ENCODE measurements around the gene EPHA2. TPM values are rescaled to one million over a fixed set of nuclear protein-coding genes. Genes with fewer than 3 reads are reported as not detected.

Gene EPHA2
- total and polyA plus RNA-seq, 4 donors, result 2.9 to 11.1 (median 6.8) TPM

GRCh38 chr1:16129316-16129715 lies 26.6 kb downstream of the EPHA2 start:
- Histone ChIP-seq H3K27me3 (ENCODE audit: control insufficient read depth in 4 of 4, insufficient read depth in 4 of 4, low read length in 3 of 4) (no peaks in the 10 kb centered on the region), H3K9me3 (ENCODE audit: control insufficient read depth in 4 of 4, low read length in 3 of 4) (no peaks in the 10 kb centered on the region), H3K36me3 (ENCODE audit: control insufficient read depth in 4 of 4, insufficient read depth in 3 of 4, low read depth in 1 of 4, low read length in 3 of 4) (peaks cover 23 to 83% (median 46%) of the 10 kb centered on the region in 4 donors), H3K4me1 (ENCODE audit: control insufficient read depth in 4 of 4, insufficient read depth in 4 of 4, low read length in 3 of 4) (peaks cover 0 to 3% (median 0%) of the 10 kb centered on the region in 4 donors), H3K4me3 (ENCODE audit: low read depth in 1 of 3, low read length in 3 of 3) (no peak overlapping the region), H3K9ac (ENCODE audit: low read depth in 1 of 2, low read length in 2 of 2) (no peak overlapping the region), H3K27ac (ENCODE audit: low read depth in 1 of 2, low read length in 2 of 2) (no peak overlapping the region)
- 97% methylated on average over 19 of the region's 19 CpGs for WGBS
- TF ChIP-seq, protein P1, sequence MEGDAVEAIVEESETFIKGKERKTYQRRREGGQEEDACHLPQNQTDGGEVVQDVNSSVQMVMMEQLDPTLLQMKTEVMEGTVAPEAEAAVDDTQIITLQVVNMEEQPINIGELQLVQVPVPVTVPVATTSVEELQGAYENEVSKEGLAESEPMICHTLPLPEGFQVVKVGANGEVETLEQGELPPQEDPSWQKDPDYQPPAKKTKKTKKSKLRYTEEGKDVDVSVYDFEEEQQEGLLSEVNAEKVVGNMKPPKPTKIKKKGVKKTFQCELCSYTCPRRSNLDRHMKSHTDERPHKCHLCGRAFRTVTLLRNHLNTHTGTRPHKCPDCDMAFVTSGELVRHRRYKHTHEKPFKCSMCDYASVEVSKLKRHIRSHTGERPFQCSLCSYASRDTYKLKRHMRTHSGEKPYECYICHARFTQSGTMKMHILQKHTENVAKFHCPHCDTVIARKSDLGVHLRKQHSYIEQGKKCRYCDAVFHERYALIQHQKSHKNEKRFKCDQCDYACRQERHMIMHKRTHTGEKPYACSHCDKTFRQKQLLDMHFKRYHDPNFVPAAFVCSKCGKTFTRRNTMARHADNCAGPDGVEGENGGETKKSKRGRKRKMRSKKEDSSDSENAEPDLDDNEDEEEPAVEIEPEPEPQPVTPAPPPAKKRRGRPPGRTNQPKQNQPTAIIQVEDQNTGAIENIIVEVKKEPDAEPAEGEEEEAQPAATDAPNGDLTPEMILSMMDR (IDR thresholded peaks at IDR 0.05; ENCODE audit: low read depth, low read length, missing input control), result no peak
- no peak for TF ChIP-seq MAX (IDR thresholded peaks at IDR 0.05)
- TF ChIP-seq FOXA1 (IDR thresholded peaks at IDR 0.05), result no peak
- no peak for TF ChIP-seq NR2F2 (IDR thresholded peaks at IDR 0.05)
- TF ChIP-seq, protein P2, sequence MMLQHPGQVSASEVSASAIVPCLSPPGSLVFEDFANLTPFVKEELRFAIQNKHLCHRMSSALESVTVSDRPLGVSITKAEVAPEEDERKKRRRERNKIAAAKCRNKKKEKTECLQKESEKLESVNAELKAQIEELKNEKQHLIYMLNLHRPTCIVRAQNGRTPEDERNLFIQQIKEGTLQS (IDR thresholded peaks at IDR 0.05), result no peak
- no peak for TF ChIP-seq RXRA (IDR thresholded peaks at IDR 0.05)
- no peak for TF ChIP-seq YY1 (IDR thresholded peaks at IDR 0.05)
- no peak for TF ChIP-seq HNF4A (conservative IDR thresholded peaks at IDR 0.05)
- TF ChIP-seq HNF4G (IDR thresholded peaks at IDR 0.05), result no peak
- TF ChIP-seq, protein P3, sequence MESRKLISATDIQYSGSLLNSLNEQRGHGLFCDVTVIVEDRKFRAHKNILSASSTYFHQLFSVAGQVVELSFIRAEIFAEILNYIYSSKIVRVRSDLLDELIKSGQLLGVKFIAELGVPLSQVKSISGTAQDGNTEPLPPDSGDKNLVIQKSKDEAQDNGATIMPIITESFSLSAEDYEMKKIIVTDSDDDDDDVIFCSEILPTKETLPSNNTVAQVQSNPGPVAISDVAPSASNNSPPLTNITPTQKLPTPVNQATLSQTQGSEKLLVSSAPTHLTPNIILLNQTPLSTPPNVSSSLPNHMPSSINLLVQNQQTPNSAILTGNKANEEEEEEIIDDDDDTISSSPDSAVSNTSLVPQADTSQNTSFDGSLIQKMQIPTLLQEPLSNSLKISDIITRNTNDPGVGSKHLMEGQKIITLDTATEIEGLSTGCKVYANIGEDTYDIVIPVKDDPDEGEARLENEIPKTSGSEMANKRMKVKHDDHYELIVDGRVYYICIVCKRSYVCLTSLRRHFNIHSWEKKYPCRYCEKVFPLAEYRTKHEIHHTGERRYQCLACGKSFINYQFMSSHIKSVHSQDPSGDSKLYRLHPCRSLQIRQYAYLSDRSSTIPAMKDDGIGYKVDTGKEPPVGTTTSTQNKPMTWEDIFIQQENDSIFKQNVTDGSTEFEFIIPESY (IDR thresholded peaks at IDR 0.05), result no peak
- TF ChIP-seq SP1 (IDR thresholded peaks at IDR 0.05), result no peak
- no peak for TF ChIP-seq GABPA (IDR thresholded peaks at IDR 0.05 in 1 of 2, conservative IDR thresholded peaks at IDR 0.05 in 1 of 2)
- no peak for TF ChIP-seq TAF1 (conservative IDR thresholded peaks at IDR 0.05)
- no peak for TF ChIP-seq EGR1 (IDR thresholded peaks at IDR 0.05; ENCODE audit: low read depth in 2 of 2)
- TF ChIP-seq FOXA2 (IDR thresholded peaks at IDR 0.05), result no peak
- TF ChIP-seq RAD21 (IDR thresholded peaks at IDR 0.05), result no peak
- no peak for TF ChIP-seq REST (IDR thresholded peaks at IDR 0.05)
- TF ChIP-seq JUND (IDR thresholded peaks at IDR 0.05), result no peak
- DNase-seq (ENCODE audit: low spot score), result no peak

Measured in liver (tissue), 9 donors.